Urinary bladder (tissue), 4 donors: ENCODE data around the gene RNASE13. TPM values are rescaled to one million over a fixed set of nuclear protein-coding genes. Genes with fewer than 3 reads are reported as not detected.
"Not testable (repeated sequence)": the region's sequence is repeated elsewhere in the genome, so short reads cannot be mapped to it uniquely, and the experiment has no call there.

Source experiments
- DNase-seq: peaks from one replicate; pipeline ENCODE4 v3.0.0-alpha.2; 2015; ENCODE audit errors: extremely low spot score
- H3K27ac ChIP-seq: one replicate; pipeline ENCODE4 v1.5.1; 2013; ENCODE audit warnings: low read depth, mild to moderate bottlenecking, moderate library complexity
- H3K36me3 ChIP-seq: one replicate; pipeline ENCODE4 v1.6.1; 2013; ENCODE audit warnings: mild to moderate bottlenecking, moderate library complexity; ENCODE audit not compliant: insufficient read depth
- H3K4me1 ChIP-seq: one replicate; pipeline ENCODE4 v1.6.1; 2013; ENCODE audit warnings: mild to moderate bottlenecking, moderate library complexity; ENCODE audit not compliant: insufficient read depth
- H3K4me3 ChIP-seq: one replicate; pipeline ENCODE4 v1.5.1; 2013; ENCODE audit warnings: low read depth, low read length
- WGBS: extraction: QIAGEN DNeasy Blood & Tissue Kit; methylation state at CpG from one replicate; pipeline ENCODE4 v1.1.7; 2013; 5-methylcytosine and 5-hydroxymethylcytosine counted together
- polyA plus RNA-seq: library from polyadenylated mRNA; stranded (reverse); fragments of 200-250 nt; gene quantifications from one replicate; pipeline ENCODE4 v1.2.3, GENCODE V29; 2013
- total RNA-seq: library from RNA; depleted of rRNA; stranded (reverse); fragments of >200 nt; gene quantifications from one replicate; pipeline ENCODE4 v1.2.3, GENCODE V29; 2014
- donor health status: healthy with polysubstance abuse.
- donor health status: healthy.

RNASE13 gene
- total and polyA plus RNA-seq, 2 donors = not detected

DNA sequence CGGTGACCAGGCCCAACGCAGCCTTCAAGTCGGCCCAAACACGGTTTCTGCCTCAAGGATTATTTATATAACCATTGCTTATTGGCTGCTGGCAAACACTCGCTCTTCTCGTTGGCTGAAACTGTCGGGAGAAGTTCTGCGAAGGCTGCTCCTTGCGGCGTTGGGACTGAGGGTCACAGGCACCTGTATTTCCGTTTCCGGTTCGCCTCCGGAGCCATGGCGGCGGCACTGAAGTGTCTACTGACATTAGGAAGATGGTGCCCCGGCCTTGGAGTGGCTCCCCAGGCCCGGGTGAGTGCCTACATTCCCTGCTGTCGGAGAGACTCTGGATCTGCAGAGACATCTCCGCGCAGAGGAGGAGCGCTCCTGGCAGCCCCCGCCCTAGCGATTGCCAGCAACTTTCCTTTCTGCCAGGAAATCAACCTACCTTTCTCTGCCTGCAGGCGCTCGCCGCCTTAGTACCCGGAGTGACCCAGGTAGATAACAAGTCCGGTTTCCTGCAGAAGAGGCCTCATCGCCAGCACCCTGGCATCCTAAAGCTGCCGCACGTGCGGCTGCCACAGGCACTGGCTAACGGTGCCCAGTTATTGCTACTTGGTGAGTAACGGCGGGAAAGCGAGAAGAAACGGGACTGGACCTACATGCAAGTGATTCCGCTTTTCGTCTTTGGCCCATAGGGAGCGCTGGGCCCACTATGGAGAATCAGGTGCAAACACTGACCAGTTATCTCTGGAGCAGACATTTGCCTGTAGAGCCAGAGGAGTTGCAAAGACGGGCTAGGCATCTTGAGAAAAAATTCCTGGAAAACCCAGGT, 44.6 kb downstream of the RNASE13 start, which contains the start of gene METTL17:
TSS of gene METTL17 (plus strand) at position 194 of the 814 bp plus-strand sequence. CDS start at position 217, 23 bp downstream.
- Histone ChIP-seq H3K4me1 (no peaks in the 10 kb centered on the region), H3K27ac (no peak within 1 kb of the TSS), H3K4me3 (peak within 1 kb of the TSS; percentile 79), H3K36me3 (no peaks in the 10 kb centered on the region)
- DNase-seq = peak; percentile 96
- under 1% methylated on average over 42 of the region's 42 CpGs for WGBS

DNA sequence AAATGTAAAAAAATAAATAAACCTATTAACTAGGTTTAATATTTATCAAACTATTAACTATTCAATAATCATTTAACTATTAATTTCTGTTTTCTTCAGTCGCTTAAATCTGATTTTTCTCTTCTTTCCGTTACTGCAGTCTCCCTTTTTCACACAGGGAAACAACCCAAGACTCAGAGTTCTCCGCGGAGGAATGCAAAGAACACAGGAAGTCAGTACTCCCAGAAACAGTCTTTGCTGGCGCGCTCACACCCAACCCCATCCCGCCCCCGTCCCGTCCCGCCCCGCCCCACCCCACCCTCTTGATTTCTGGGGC, 45.2 kb downstream of the RNASE13 start:
- 1% methylated on average over 11 of the region's 11 CpGs for WGBS
- no peak for DNase-seq
- H3K4me3 ChIP-seq = peak overlapping the region; percentile 79
- no peak overlapping the region for H3K27ac ChIP-seq
- H3K36me3 ChIP-seq = no peaks in the 10 kb centered on the region
- H3K4me1 ChIP-seq = no peaks in the 10 kb centered on the region

DNA sequence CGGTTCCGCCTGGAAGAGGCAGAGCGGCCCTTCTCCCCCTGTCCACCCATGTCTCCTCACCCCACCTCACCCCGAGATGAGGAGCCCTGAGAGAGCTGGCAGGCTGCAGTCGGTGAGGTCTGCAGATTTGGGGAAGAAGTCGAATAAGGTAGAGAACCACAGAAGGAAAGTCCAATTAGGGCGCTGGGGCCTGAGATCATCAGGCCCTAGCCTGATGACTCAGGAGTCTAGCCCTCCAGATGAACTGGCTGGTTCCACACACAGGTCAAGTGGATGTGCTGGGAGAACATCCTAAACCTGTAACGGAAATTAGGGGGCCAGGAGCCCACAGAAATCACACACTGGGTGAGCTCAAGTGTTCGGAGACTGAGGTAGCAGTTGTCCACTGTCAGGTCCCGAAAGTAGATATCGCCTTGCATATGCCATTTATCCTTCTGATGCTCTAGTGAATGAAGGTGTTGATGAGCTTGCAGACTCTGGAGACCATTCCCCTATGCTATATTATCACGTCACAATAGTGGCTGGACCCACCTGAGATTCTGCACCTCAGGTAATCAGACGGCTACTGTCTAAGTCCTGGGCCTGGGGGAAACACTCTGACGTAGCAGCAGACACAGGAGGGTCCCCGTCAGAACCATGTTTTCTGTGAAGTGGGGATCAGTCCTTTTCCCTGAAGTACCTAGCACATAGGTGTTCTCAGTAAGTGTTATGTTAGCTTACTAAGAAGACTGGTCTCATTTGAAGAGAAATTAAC, 45.7 kb downstream of the RNASE13 start:
- no peak for DNase-seq
- Histone ChIP-seq H3K27ac (no peak overlapping the region), H3K4me3 (no peak overlapping the region), H3K36me3 (no peaks in the 10 kb centered on the region), H3K4me1 (no peaks in the 10 kb centered on the region)
- 86% methylated on average over 15 of the region's 15 CpGs for WGBS

DNA sequence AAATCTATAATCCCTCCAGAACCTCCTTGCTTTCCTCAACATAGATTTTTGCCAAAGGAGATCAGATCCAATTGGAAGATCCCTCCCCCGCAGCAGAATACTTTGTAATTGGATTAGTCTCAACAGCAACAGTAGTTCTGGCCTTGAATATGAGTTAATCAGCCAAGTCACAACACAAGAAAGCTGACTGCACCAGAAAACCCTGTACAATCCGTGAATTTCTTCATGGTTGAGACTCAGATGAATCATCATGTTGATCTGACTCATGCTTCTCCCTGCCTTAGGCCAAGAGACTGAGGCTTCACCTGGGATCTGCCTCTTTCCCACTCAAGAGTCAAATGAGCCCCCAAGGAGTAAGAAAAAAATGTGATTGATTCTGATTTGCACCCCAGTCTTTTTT, 47.8 kb downstream of the RNASE13 start:
- Histone ChIP-seq H3K4me1 (no peaks in the 10 kb centered on the region), H3K4me3 (no peak overlapping the region), H3K36me3 (no peaks in the 10 kb centered on the region), H3K27ac (no peak overlapping the region)
- DNase-seq = no peak
- 40% methylated on average over 2 of the region's 2 CpGs for WGBS

DNA sequence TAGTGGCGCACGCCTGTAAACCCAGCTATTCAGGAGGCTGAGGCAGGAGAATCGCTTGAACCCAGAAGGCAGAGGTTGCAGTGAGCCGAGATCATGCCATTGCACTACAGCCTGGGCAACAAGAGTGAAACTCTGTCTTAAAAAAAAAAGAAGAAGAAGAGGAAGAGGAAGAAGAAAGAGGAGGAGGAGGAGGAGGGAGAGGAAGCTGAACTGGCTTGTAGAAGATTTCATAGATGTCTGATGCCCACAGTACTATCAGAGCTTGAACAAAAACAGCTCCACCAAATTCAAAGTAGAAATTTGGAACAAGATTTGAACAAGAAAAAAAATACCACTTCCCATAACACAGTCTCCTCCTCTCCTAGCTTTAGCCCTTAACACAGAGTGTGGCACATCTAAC, 49.0 kb downstream of the RNASE13 start:
- H3K36me3 ChIP-seq, H3K27ac ChIP-seq, H3K4me1 ChIP-seq, H3K4me3 ChIP-seq, DNase-seq: not testable (repeated sequence)
- 92% methylated on average over 4 of the region's 4 CpGs for WGBS

Other genes starting within 250 kb of the RNASE13 start
- 139 TPM for gene RNASE1, start 232.0 kb downstream of the RNASE13 start, total RNA-seq
- gene RNASE1, start 232.0 kb downstream of the RNASE13 start, polyA plus RNA-seq = 323 TPM
- not detected for gene RNASE3, start 143.4 kb downstream of the RNASE13 start, total RNA-seq
- gene RNASE3, start 143.4 kb downstream of the RNASE13 start, polyA plus RNA-seq = not detected
- 1.3 TPM for gene RNASE2, start 79.3 kb downstream of the RNASE13 start, total RNA-seq
- gene RNASE2, start 79.3 kb downstream of the RNASE13 start, polyA plus RNA-seq = 11.4 TPM
- 38.3 TPM for gene METTL17, start 44.8 kb downstream of the RNASE13 start, total RNA-seq
- gene METTL17, start 44.8 kb downstream of the RNASE13 start, polyA plus RNA-seq = 52.1 TPM
- gene SLC39A2, start 35.5 kb downstream of the RNASE13 start, total RNA-seq = 1.2 TPM
- gene SLC39A2, start 35.5 kb downstream of the RNASE13 start, polyA plus RNA-seq = 0.47 TPM
- gene NDRG2, start 9.7 kb downstream of the RNASE13 start, total RNA-seq = 84.5 TPM
- 272 TPM for gene NDRG2, start 9.7 kb downstream of the RNASE13 start, polyA plus RNA-seq
- gene TPPP2, start 4.6 kb downstream of the RNASE13 start, total RNA-seq = not detected
- not detected for gene TPPP2, start 4.6 kb downstream of the RNASE13 start, polyA plus RNA-seq
- gene RNASE7, start 7.6 kb upstream of the RNASE13 start, total RNA-seq = not detected
- gene RNASE7, start 7.6 kb upstream of the RNASE13 start, polyA plus RNA-seq = 0.06 TPM
- gene RNASE8, start 23.0 kb upstream of the RNASE13 start, total RNA-seq = not detected
- gene RNASE8, start 23.0 kb upstream of the RNASE13 start, polyA plus RNA-seq = not detected
- 43.9 TPM for gene ARHGEF40, start 35.5 kb upstream of the RNASE13 start, total RNA-seq
- gene ARHGEF40, start 35.5 kb upstream of the RNASE13 start, polyA plus RNA-seq = 27.9 TPM
- gene ZNF219, start 63.8 kb upstream of the RNASE13 start, total RNA-seq = 9.8 TPM
- 67.1 TPM for gene ZNF219, start 63.8 kb upstream of the RNASE13 start, polyA plus RNA-seq
- gene TMEM253, start 66.3 kb upstream of the RNASE13 start, total RNA-seq = 0.37 TPM
- 0.42 TPM for gene TMEM253, start 66.3 kb upstream of the RNASE13 start, polyA plus RNA-seq
- gene OR5AU1, start 121.3 kb upstream of the RNASE13 start, total RNA-seq = not detected
- gene OR5AU1, start 121.3 kb upstream of the RNASE13 start, polyA plus RNA-seq = not detected
- gene HNRNPC, start 234.6 kb upstream of the RNASE13 start, total RNA-seq = 504 TPM
- 476 TPM for gene HNRNPC, start 234.6 kb upstream of the RNASE13 start, polyA plus RNA-seq
- 0.48 TPM for gene RPGRIP1, start 245.3 kb upstream of the RNASE13 start, total RNA-seq
- gene RPGRIP1, start 245.3 kb upstream of the RNASE13 start, polyA plus RNA-seq = 0.15 TPM